Urothelium cell line (cell line): ENCODE measurements around the gene HS6ST2.
"Not testable (repeated sequence)": the region's sequence is repeated elsewhere in the genome, so short reads cannot be mapped to it uniquely, and the experiment has no call there.

Source experiments
- DNase-seq: peaks from one replicate; pipeline ENCODE4 v3.0.0; 2011; ENCODE audit warnings: low spot score, mixed read lengths
- FAIRE-seq: peaks from 2 replicates; lab custom pipeline; 2011; peaks lifted over from hg19 to GRCh38; lab: Jason Lieb, UNC

The HS6ST2 gene

GRCh38 chrX:132945055-132945599 lies 13.3 kb downstream of the HS6ST2 start:
- not testable (repeated sequence) for FAIRE-seq, DNase-seq

DNA sequence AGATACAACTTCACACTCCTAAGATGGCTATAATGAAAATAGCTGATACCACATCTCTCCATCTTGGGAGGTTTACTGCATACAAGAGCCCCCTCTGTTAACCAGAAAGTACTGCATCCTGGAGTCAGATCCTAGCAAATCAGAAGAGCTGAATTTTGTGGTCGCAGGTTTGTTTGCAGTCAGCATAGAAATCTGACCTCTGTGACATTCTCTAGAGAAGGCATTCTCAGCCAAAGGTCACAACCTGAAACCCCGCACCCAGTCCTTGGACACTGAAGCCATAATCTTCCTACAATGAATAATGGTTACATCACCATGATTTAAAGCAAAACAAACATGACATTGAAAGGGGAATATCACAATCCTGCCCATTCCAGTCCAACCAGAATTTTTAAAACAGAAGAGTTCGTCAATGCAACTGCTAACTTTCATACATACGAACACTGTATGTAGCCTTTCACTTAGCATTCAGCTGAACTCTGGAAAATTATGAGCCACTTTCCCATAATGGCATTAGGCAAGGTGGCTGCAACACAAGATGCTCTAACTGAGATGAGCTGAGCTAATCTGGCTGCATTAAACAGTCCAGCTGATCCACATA lies 17.6 kb downstream of the HS6ST2 start:
- DNase-seq: no peak
- no peak for FAIRE-seq

- DNase-seq (no peak), FAIRE-seq (no peak)
Measured at GRCh38 chrX:132933170-132933569, 25.3 kb downstream of the HS6ST2 start.

DNA sequence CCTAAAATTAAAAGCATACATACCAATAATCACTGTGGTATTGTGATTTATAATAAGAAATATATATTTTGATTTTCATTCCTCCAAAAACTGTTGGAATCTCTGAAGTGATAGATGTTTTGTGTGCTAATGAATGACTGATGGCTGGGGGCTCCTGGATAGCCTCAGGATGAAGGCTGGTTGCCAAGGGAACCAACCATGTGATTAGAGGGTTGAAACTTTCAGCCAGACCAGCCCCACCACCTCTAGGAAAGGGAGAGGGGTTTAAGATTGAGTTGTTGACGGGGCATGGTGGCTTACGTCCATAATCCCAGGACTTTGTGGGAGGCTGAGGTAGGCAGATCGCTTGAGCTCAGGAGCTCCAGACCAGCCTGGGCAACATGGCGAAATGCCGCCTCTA lies 34.0 kb downstream of the HS6ST2 start:
- no peak for FAIRE-seq
- no peak for DNase-seq

GRCh38 chrX:132918523-132918922 lies 39.9 kb downstream of the HS6ST2 start:
- FAIRE-seq (no peak), DNase-seq (no peak)

- DNase-seq (no peak), FAIRE-seq (no peak)
Measured at GRCh38 chrX:132916349-132916748, 42.1 kb downstream of the HS6ST2 start.

GRCh38 chrX:132909643-132910042 lies 48.8 kb downstream of the HS6ST2 start:
- FAIRE-seq (no peak), DNase-seq (peak; percentile 8)

GRCh38 chrX:132908891-132909290 lies 49.5 kb downstream of the HS6ST2 start:
- DNase-seq: peak; percentile 4
- FAIRE-seq: no peak

GRCh38 chrX:132900633-132901293 lies 57.7 kb downstream of the HS6ST2 start:
- no peak for DNase-seq
- no peak for FAIRE-seq

DNA sequence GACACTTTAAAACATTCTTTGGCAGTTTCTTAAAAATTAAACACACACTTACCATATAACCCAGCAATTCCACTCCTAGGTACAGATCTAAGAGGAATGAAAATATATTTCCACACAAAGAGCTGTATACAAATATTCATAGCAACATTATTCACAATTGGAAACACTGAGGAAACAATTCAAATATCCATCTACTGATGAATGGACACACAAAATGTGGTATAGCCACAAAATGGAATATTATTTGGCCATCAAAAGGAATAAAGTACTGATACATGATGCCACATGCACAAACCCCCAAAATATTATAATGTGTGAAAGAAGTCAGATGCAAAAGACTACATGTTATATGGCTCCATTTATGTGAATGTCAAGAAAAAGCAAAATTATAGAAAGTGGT lies 70.9 kb downstream of the HS6ST2 start:
- FAIRE-seq: no peak
- DNase-seq: no peak

DNA sequence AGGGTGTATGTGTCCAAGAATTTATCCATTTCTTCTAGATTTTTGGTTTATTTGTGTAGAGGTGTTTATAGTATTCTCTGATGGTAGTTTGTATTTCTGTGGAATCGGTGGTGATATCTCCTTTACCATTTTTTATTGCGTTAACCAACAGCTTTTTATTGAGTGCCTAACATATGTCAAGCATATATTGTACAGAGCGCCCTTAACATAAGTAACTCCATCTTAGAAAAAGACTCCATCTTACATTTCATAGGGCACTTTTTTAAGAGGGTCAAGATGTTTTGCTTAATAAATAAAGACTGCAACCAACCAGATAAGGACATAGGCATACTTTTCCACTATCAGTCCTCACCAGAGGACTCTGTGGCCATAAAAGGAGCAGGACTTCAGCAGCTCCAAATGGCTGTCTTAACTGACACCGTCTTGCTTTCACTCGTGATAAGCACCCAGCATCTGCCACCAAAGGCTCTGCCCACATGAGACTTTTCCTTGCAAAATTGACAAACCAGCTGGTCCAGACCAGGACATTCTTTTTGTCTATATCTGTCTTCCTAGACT lies 75.0 kb downstream of the HS6ST2 start:
- DNase-seq (no peak), FAIRE-seq (no peak)

DNA sequence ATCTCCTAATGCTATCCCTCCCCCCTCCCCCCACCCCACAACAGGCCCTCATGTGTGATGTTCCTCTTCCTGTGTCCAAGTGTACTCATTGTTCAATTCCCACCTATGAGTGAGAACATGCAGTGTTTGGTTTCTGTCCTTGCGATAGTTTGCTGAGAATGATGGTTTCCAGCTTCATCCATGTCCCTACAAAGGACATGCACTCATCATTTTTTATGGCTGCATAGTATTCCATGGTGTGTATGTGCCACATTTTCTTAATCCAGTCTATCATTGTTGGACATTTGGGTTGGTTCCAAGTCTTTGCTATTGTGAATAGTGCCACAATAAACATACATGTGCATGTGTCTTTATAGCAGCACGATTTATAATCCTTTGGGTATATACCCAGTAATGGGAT lies 77.7 kb downstream of the HS6ST2 start:
- not testable (repeated sequence) for DNase-seq, FAIRE-seq

- DNase-seq (no peak), FAIRE-seq (no peak)
Measured at GRCh38 chrX:132877954-132878536, 80.4 kb downstream of the HS6ST2 start.

- DNase-seq: peak; percentile 5
- FAIRE-seq: no peak
Measured at GRCh38 chrX:132876523-132877338, 81.7 kb downstream of the HS6ST2 start.

DNA sequence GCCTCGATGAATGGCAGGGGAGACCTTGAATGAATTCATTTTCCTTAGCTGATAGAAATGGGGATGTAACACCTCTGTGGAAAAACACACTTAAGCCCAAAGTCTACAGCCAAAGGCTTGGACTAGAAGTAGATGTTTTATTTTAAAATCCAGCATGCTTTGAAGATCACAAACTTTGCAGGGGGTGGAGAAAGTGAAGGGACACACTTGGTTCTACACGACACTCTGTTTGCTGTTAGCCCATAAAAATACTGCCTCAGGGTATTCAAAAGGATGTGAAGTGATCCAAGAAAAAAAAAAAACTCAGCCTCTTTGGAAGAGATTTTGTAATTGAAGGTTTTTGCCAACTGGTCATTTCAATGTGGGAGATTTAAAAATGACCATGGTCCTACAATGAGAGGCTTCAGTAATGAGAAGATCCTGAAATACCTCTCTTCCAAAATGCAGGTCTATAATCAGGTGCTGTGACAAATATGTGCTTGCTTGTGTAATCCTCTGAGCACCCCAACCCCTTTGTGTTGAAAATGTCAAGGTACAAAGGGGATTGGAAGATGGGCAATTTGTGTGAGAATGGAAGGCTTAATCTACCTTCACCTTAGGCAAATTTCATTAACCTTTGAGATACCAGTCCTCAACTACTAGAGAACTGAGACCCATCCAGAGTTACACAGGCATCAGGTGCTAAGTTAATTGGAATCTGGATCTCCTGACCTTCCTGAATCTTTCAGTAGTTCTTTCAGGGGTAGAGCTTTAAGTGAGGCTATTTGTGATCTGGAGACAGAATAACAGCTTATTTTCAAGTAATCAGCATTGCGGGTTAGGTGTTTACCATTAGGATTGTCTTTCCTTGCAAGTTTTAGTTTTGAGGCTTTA lies 82.5 kb downstream of the HS6ST2 start:
- DNase-seq (no peak), FAIRE-seq (no peak)

- DNase-seq: no peak
Measured at GRCh38 chrX:132862562-132862961, 95.9 kb downstream of the HS6ST2 start.

GRCh38 chrX:132861076-132861475 lies 97.4 kb downstream of the HS6ST2 start:
- no peak for FAIRE-seq
- no peak for DNase-seq

More at GRCh38 chrX:132862562-132862961, 95.9 kb downstream of the HS6ST2 start:
- no peak for FAIRE-seq

DNA sequence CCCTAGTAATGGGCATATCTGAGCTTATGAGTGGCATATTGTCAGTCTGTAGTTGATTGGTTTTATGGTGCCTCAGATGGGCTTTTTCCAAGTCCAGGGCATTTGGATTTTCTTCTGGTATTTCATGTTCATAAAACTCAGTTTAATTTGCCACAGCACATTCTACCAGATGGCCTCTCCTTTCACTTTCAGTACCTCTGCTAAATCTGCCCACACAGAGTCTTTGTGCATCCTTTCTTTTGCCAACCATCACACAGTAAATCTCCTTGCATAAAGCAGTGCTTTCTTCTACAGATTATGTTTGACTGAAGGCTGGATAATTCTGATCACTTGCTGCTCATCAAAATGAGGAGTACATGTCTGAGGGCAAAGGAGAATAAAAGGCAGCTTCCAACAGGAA lies 98.2 kb downstream of the HS6ST2 start:
- DNase-seq (no peak), FAIRE-seq (no peak)

DNA sequence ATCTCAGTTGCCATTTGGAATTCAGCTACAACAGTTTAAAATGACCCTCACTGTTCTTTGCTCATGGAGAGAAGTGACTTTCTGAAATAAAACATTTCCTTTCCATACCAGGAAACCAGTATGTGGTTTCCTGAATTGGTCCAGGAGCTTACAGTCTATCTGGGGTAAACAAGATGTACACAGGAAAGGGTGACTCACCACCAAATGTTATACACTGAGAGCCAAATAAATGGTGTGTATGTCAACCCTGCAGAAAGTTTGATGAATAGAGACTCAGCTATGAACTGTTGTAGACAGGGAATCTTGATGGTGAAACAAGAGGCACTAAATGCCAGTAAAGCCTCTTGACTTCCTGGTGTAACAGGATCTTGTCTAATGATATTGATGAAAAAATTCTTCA lies 100.4 kb downstream of the HS6ST2 start:
- DNase-seq (no peak), FAIRE-seq (no peak)

GRCh38 chrX:132855780-132856341 lies 102.6 kb downstream of the HS6ST2 start:
- FAIRE-seq: no peak

More at GRCh38 chrX:132855780-132856341, 102.6 kb downstream of the HS6ST2 start:
- no peak for DNase-seq
